GM21447 (cell line): Measurements from ENCODE around the gene AGXT2.
"Not testable (repeated sequence)": the region's sequence is repeated elsewhere in the genome, so short reads cannot be mapped to it uniquely, and the experiment has no call there.

Source experiments
- ATAC-seq: cut with Tn5 transposase; IDR thresholded peaks from one replicate; pipeline ENCODE4 v1.9.1; 2021; ENCODE audit not compliant: unreplicated experiment

AGXT2 gene

GRCh38 chr5:35052838-35053237 is 5.1 kb upstream of the AGXT2 start:
- ATAC-seq, result no peak

- no peak for ATAC-seq
Observed at GRCh38 chr5:35050541-35051126, 2.9 kb upstream of the AGXT2 start.

- no peak for ATAC-seq
Observed at GRCh38 chr5:35048910-35049309, 1.2 kb upstream of the AGXT2 start.

- ATAC-seq, result no peak
Observed at GRCh38 chr5:35046774-35047173, 975 bp downstream of the AGXT2 start.

GRCh38 chr5:35045280-35045679 is 2.5 kb downstream of the AGXT2 start:
- no peak for ATAC-seq

- ATAC-seq, result no peak
Observed at GRCh38 chr5:35044649-35045048, 3.1 kb downstream of the AGXT2 start.

GRCh38 chr5:35042781-35043180 is 5.0 kb downstream of the AGXT2 start:
- no peak for ATAC-seq

GRCh38 chr5:35041261-35041660 is 6.5 kb downstream of the AGXT2 start:
- no peak for ATAC-seq

GRCh38 chr5:35038891-35039290 is 8.9 kb downstream of the AGXT2 start:
- no peak for ATAC-seq

GRCh38 chr5:35036536-35036935 is 11.2 kb downstream of the AGXT2 start:
- no peak for ATAC-seq

GRCh38 chr5:35035929-35036328 is 11.8 kb downstream of the AGXT2 start:
- ATAC-seq, result not testable (repeated sequence)

- ATAC-seq, result no peak
Observed at GRCh38 chr5:35035271-35035670, 12.5 kb downstream of the AGXT2 start.

GRCh38 chr5:35032356-35032755 is 15.4 kb downstream of the AGXT2 start:
- no peak for ATAC-seq

GRCh38 chr5:35031276-35031675 is 16.5 kb downstream of the AGXT2 start:
- no peak for ATAC-seq

GRCh38 chr5:35030426-35031100 is 17.2 kb downstream of the AGXT2 start:
- no peak for ATAC-seq

- ATAC-seq, result no peak
Observed at GRCh38 chr5:35029333-35029732, 18.4 kb downstream of the AGXT2 start.

GRCh38 chr5:35026941-35027340 is 20.8 kb downstream of the AGXT2 start:
- no peak for ATAC-seq

GRCh38 chr5:35026280-35026840 is 21.4 kb downstream of the AGXT2 start:
- ATAC-seq, result no peak

- ATAC-seq, result no peak
Observed at GRCh38 chr5:35024911-35025510, 22.7 kb downstream of the AGXT2 start.

GRCh38 chr5:35023391-35024178 is 24.2 kb downstream of the AGXT2 start:
- no peak for ATAC-seq
